ENCODE results near the gene AGAP9. TPM values are rescaled to one million over a fixed set of nuclear protein-coding genes. Genes with fewer than 3 reads are reported as not detected.
"Not testable (repeated sequence)": the region's sequence is repeated elsewhere in the genome, so short reads cannot be mapped to it uniquely, and the experiment has no call there.

The AGAP9 gene
- 22.8 TPM for total RNA-seq

- intact Hi-C loops (cut with DNase I); DNase-seq (ENCODE audit: low spot score); ATAC-seq: not testable (repeated sequence)
These were observed at the start of gene AGAP9 for GRCh38 chr10:47523475-47523874. AGAP9 (minus strand) TSS chr10:47523638; CDS start chr10:47523526, 112 bp downstream.

- DNase-seq (ENCODE audit: low spot score); intact Hi-C loops (cut with DNase I); ATAC-seq: not testable (repeated sequence)
These were observed 47.9 kb upstream of the AGAP9 start for GRCh38 chr10:47571138-47571912.

- ATAC-seq; intact Hi-C loops (cut with DNase I); DNase-seq (ENCODE audit: low spot score): not testable (repeated sequence)
These were observed 43.3 kb upstream of the AGAP9 start for GRCh38 chr10:47566757-47567156.

GRCh38 chr10:47566108-47566699, 42.8 kb upstream of the AGAP9 start:
- intact Hi-C loops (cut with DNase I); DNase-seq (ENCODE audit: low spot score); ATAC-seq: not testable (repeated sequence)

- intact Hi-C loops (cut with DNase I); DNase-seq (ENCODE audit: low spot score): not testable (repeated sequence)
- ATAC-seq = peak; percentile 24
These were observed 42.1 kb upstream of the AGAP9 start for GRCh38 chr10:47565517-47565920.

GRCh38 chr10:47564953-47565352, 41.5 kb upstream of the AGAP9 start:
- ATAC-seq; DNase-seq (ENCODE audit: low spot score); intact Hi-C loops (cut with DNase I): not testable (repeated sequence)

- intact Hi-C loops (cut with DNase I); DNase-seq (ENCODE audit: low spot score); ATAC-seq: not testable (repeated sequence)
These were observed 40.9 kb upstream of the AGAP9 start for GRCh38 chr10:47564318-47564717.

GRCh38 chr10:47560452-47560851, 37.0 kb upstream of the AGAP9 start:
- DNase-seq (ENCODE audit: low spot score); intact Hi-C loops (cut with DNase I): not testable (repeated sequence)
- peak; percentile 78 for ATAC-seq

- intact Hi-C loops (cut with DNase I); ATAC-seq; DNase-seq (ENCODE audit: low spot score): not testable (repeated sequence)
These were observed 36.4 kb upstream of the AGAP9 start for GRCh38 chr10:47559718-47560308.

- DNase-seq (ENCODE audit: low spot score); ATAC-seq; intact Hi-C loops (cut with DNase I): not testable (repeated sequence)
These were observed 34.7 kb upstream of the AGAP9 start for GRCh38 chr10:47558109-47558508.

- DNase-seq (ENCODE audit: low spot score); ATAC-seq; intact Hi-C loops (cut with DNase I): not testable (repeated sequence)
These were observed 34.2 kb upstream of the AGAP9 start for GRCh38 chr10:47557616-47558015.

GRCh38 chr10:47555334-47555733, 31.9 kb upstream of the AGAP9 start:
- DNase-seq (ENCODE audit: low spot score); ATAC-seq; intact Hi-C loops (cut with DNase I): not testable (repeated sequence)

GRCh38 chr10:47554552-47554951, 31.1 kb upstream of the AGAP9 start:
- intact Hi-C loops (cut with DNase I); DNase-seq (ENCODE audit: low spot score); ATAC-seq: not testable (repeated sequence)

- intact Hi-C loops (cut with DNase I); ATAC-seq; DNase-seq (ENCODE audit: low spot score): not testable (repeated sequence)
These were observed 30.4 kb upstream of the AGAP9 start for GRCh38 chr10:47553860-47554247.

- DNase-seq (ENCODE audit: low spot score) = peak; percentile 90
These were observed 29.9 kb upstream of the AGAP9 start for GRCh38 chr10:47553214-47553859.

GRCh38 chr10:47552719-47553118, 29.3 kb upstream of the AGAP9 start:
- peak; percentile 75 for ATAC-seq
- DNase-seq (ENCODE audit: low spot score); intact Hi-C loops (cut with DNase I): not testable (repeated sequence)

More at GRCh38 chr10:47553214-47553859, 29.9 kb upstream of the AGAP9 start:
- ATAC-seq = peak; percentile 97
- intact Hi-C loops (cut with DNase I) = not testable (repeated sequence)

GRCh38 chr10:47547286-47547685, 23.8 kb upstream of the AGAP9 start:
- intact Hi-C loops (cut with DNase I); DNase-seq (ENCODE audit: low spot score); ATAC-seq: not testable (repeated sequence)

GRCh38 chr10:47536430-47536829, 13.0 kb upstream of the AGAP9 start:
- ATAC-seq; DNase-seq (ENCODE audit: low spot score); intact Hi-C loops (cut with DNase I): not testable (repeated sequence)

- intact Hi-C loops (cut with DNase I); ATAC-seq; DNase-seq (ENCODE audit: low spot score): not testable (repeated sequence)
These were observed 21.1 kb downstream of the AGAP9 start for GRCh38 chr10:47502313-47502712.

Measured in sciatic nerve (tissue), 2 donors.